ENCODE results near the gene TFPT. TPM values are rescaled to one million over a fixed set of nuclear protein-coding genes. Genes with fewer than 3 reads are reported as not detected.
A peak's percentile ranks its signal among the peaks of the same experiment; 100 is the strongest.

TFPT gene
- total and polyA plus RNA-seq, 7 donors, result 11.0 to 38.3 (median 22.9) TPM

- intact Hi-C loops (cut with DNase I), result no loop called here
- TF ChIP-seq CTCF (IDR thresholded peaks at IDR 0.05), result no peak
- Histone ChIP-seq H3K4me3 (peak overlapping the region; percentile 53), H3K27me3 (ENCODE audit: insufficient read depth in 3 of 3, low read length in 2 of 3) (peaks cover 0 to 40% (median 15%) of the 10 kb centered on the region in 3 donors), H3K36me3 (ENCODE audit: insufficient read depth in 1 of 2, low read depth in 1 of 2) (no peaks in the 10 kb centered on the region), H3K4me1 (no peaks in the 10 kb centered on the region), H3K27ac (no peak overlapping the region), H3K9me3 (no peaks in the 10 kb centered on the region)
- ATAC-seq (peak in 1 of 4 donors; percentile 13), DNase-seq (no peak)
- 66 to 69% (median 67%) methylated on average over 22 of the region's 22 CpGs for WGBS, 3 donors
These were observed 20.2 kb downstream of the TFPT start for GRCh38 chr19:54095136-54095858.

- H3K27ac ChIP-seq, result no peak overlapping the region
- intact Hi-C loops (cut with DNase I), result no loop called here
- no peaks in the 10 kb centered on the region for H3K9me3 ChIP-seq
- DNase-seq (no peak), ATAC-seq (no peak)
- H3K4me1 ChIP-seq, result no peaks in the 10 kb centered on the region
- peaks cover 0 to 40% (median 15%) of the 10 kb centered on the region in 3 donors for H3K27me3 ChIP-seq (ENCODE audit: insufficient read depth in 3 of 3, low read length in 2 of 3)
- TF ChIP-seq CTCF (IDR thresholded peaks at IDR 0.05), result no peak
- H3K36me3 ChIP-seq (ENCODE audit: insufficient read depth in 1 of 2, low read depth in 1 of 2), result no peaks in the 10 kb centered on the region
- WGBS, 3 donors, result 80 to 87% (median 81%) methylated on average over 17 of the region's 17 CpGs
- H3K4me3 ChIP-seq, result no peak overlapping the region
These were observed 20.9 kb downstream of the TFPT start for GRCh38 chr19:54094426-54095000.

DNA sequence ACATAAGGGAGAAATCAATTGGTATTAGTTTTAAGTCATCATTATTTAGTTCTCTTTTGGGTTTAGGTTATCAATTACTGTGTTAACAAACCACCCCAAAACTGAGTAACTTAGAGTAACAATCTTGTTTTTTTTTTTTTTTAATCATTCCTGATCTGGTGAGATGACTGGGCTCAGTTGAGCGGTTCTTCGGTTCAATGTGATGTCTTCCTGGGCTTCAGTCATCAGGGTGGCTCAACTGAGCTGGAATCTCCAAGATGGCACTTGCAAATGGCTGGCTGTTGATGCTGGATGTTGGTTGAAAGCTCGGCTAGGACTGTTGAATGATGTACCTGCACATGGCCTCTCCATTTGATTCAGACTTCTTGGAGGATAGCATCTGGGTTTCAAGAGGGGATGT is 31.0 kb downstream of the TFPT start:
- ATAC-seq (no peak), DNase-seq (no peak)
- Histone ChIP-seq H3K4me1 (no peaks in the 10 kb centered on the region), H3K9me3 (peaks cover 8% of the 10 kb centered on the region), H3K27ac (no peak overlapping the region), H3K4me3 (no peak overlapping the region), H3K27me3 (ENCODE audit: insufficient read depth in 3 of 3, low read length in 2 of 3) (no peaks in the 10 kb centered on the region), H3K36me3 (ENCODE audit: insufficient read depth in 1 of 2, low read depth in 1 of 2) (no peaks in the 10 kb centered on the region)
- 77 to 79% (median 79%) methylated on average over 3 of the region's 3 CpGs for WGBS, 3 donors
- intact Hi-C loops (cut with DNase I), result no loop called here
- no peak for TF ChIP-seq CTCF (IDR thresholded peaks at IDR 0.05)

- ATAC-seq, result no peak
- Histone ChIP-seq H3K27me3 (ENCODE audit: insufficient read depth in 3 of 3, low read length in 2 of 3) (no peaks in the 10 kb centered on the region), H3K27ac (no peak within 1 kb of the TSS), H3K36me3 (ENCODE audit: insufficient read depth in 1 of 2, low read depth in 1 of 2) (no peaks in the 10 kb centered on the region), H3K4me1 (no peaks in the 10 kb centered on the region), H3K9me3 (peaks cover 8% of the 10 kb centered on the region), H3K4me3 (no peak within 1 kb of the TSS)
- TF ChIP-seq CTCF (IDR thresholded peaks at IDR 0.05), result no peak
- 75 to 84% (median 83%) methylated on average over 7 of the region's 7 CpGs for WGBS, 3 donors
- no peak for DNase-seq
- intact Hi-C loops (cut with DNase I), result no loop called here
These were observed 34.4 kb downstream of the TFPT start, which contains the start of gene TARM1 for GRCh38 chr19:54081032-54081431. TSS of gene TARM1 (minus strand) at chr19:54081365. CDS start at chr19:54081340, 25 bp downstream.

Data from psoas muscle (tissue), 8 donors.